HG02571 (cell line): Measurements from ENCODE around the gene CYBRD1.
"Not testable (repeated sequence)": the region's sequence is repeated elsewhere in the genome, so short reads cannot be mapped to it uniquely, and the experiment has no call there.

ENCODE experiments used
- ATAC-seq: cut with Tn5 transposase; IDR thresholded peaks from one replicate; pipeline ENCODE4 v1.9.1; 2021; ENCODE audit warnings: mild to moderate bottlenecking, moderate library complexity; ENCODE audit not compliant: unreplicated experiment

CYBRD1 gene, protein sequence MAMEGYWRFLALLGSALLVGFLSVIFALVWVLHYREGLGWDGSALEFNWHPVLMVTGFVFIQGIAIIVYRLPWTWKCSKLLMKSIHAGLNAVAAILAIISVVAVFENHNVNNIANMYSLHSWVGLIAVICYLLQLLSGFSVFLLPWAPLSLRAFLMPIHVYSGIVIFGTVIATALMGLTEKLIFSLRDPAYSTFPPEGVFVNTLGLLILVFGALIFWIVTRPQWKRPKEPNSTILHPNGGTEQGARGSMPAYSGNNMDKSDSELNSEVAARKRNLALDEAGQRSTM

DNA sequence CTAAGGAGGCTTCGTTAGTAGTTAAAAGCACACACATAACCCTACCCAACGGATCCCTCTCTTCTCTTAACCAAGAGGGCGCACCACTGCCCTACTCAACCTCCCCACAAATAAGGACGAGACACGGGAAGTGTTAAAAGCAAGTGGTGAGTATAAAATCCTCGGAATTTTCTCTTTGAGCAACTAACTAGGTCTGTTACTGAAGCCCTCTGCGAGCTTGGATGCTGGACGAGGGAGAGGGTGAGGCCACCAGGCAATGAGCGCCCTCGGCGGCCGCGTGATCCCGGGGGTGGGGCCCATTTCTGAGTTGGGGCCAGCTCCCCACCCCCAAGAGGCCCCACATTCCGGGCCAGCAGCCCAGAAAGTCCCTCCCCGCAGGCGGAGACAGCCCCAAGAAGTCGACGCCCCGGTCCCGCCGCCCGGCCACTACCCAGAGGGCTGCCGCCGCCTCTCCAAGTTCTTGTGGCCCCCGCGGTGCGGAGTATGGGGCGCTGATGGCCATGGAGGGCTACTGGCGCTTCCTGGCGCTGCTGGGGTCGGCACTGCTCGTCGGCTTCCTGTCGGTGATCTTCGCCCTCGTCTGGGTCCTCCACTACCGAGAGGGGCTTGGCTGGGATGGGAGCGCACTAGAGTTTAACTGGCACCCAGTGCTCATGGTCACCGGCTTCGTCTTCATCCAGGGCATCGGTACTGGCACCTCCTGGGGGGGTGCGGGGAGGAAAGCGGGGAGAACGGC, at the start of gene CYBRD1:
Gene CYBRD1, plus strand, starts transcription at position 423 of the 736 bp plus-strand sequence. Its CDS starts 72 bp downstream, at position 495.
- ATAC-seq: peak; percentile 51

DNA sequence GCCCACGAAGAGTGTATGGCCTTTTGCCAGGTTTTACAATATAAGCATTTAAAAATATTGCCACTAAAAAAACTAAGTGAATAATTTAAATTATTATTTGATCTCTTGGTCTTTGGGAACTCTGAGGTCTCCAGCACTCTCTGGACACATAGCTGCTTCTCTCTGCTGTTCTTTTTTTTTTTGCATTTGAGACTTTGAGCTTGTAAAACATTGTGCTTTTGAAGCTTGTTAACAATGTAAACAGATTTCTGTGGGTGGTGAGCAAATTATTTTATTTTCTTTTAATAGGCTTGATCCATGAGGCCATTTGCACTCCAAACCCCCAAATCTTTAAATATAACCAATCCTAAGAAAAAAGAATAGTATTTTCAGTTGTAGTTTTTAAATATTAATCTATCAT, 46.3 kb upstream of the CYBRD1 start:
- ATAC-seq: no peak

DNA sequence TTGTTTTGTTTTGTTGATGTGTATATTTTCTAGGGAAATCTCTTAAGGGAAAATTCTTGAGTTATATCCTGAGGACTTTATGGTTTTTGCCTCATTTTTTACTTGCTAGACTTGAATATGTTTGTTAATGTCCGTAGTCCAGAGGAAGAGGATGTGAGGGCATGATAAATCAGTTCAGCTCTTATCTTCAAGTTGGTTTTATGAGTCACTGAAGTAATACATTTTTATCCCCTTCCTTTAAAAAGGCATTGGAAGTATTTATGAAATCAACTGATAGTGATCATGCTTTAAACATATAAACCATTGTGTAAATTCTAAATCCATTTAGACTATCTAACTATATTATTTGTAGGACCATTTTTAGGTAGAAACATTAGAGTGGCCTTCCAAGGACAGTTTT, 43.9 kb upstream of the CYBRD1 start:
- ATAC-seq: no peak

DNA sequence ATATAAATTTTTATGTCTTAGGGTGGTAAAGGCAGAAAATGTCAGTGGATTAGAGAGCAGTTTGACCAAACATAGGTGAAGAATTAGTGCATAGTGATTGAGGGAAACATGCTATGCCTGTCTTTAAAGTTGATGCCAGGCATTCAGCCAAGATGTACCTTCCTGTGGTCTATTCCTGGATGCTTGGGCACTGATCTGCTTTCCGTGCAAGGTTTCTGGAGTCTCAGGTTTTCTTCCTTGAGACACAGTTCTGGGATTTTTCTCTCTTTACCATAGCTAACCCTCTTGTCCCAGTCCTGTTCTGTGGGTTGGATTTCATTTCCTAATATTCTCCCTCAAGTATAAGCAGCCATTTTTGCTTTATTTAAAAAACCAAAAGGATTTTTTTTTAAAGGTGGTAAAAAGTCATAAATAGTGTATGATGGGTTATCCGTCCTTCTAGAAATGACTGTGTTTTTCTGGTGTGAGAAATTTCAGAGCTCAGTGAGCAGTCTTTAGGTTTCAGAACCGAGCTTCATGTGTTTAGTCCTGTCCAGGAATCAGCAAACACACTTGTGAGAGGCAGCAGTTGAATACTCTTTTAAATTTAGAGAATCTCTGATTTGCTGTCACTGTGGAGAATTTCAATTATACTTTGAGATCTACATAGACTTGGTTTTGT, 43.0 kb upstream of the CYBRD1 start:
- ATAC-seq: no peak

DNA sequence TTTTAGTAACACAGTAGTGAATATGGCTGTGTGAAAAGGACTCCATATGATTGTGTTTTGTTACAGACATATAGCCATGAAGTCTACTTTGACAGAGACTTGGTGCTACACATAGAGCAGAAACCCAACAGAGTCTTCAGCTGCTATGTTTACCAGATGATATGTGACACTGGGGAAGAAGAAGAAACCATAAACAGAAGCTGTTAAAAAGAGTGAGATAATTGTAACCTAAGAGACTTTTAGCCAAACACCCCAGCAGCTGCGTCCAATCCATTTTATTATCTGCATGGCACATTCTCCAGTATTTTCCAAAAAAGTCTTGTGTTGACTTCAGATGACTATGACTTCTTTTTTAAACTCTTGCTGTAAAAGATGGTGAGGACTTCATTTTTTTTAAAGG, 41.4 kb upstream of the CYBRD1 start:
- ATAC-seq: no peak

DNA sequence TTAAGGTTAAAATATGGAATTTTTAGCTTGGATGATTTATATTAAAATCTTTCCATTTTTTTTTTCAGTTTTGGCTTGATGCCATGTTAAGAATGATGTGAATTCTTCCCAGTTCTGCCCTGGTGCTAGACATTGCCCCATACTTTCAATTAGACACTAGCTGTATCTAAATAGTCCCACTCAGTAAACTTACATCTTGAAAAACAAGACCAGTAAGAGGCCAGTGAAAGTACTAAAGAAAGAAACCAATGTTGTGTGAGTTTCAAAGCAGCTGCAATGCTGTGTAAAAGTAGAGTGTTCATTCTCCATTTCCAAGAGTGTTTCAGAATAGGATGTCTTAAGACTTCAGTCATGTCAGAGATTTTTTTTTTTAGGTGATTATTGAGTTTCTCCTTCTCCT, 40.0 kb upstream of the CYBRD1 start:
- ATAC-seq: no peak

DNA sequence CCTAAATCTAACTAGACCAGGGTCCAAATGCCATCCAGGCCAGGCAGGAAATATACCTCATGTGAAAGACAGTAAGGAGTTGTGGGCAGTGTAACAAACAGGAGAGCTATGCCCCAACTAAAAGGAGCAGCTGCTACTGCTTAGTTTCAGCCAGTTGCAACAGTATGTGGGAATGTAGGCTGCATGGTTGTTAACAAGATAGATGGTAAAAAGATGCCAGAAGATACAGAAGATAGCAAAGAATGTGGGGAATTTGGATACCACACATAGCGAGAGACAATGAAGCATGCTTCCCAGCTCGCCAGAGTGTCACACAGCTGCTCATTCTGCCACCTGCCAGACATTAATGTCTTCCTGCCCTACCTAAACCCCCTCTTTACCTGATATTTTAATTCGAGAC, 39.4 kb upstream of the CYBRD1 start:
- ATAC-seq: no peak

DNA sequence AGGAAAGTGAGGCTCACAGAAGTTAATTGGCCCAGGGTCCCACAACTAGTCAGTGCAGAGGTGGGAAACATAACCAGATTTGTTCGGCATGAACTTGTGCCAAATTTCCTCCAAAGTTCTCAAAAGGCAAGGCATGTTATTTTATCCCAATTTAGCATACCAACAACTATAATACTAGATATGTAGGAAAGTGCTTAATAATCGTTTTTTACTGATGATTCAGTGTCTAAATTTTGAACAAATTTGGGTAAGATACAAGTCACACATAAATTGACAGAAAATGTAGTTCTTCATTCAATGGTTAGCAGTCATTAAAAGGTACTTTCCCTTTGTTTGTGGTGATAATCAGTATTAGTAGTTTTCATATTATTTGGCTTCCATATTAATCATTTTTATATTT, 38.5 kb upstream of the CYBRD1 start:
- no peak for ATAC-seq

DNA sequence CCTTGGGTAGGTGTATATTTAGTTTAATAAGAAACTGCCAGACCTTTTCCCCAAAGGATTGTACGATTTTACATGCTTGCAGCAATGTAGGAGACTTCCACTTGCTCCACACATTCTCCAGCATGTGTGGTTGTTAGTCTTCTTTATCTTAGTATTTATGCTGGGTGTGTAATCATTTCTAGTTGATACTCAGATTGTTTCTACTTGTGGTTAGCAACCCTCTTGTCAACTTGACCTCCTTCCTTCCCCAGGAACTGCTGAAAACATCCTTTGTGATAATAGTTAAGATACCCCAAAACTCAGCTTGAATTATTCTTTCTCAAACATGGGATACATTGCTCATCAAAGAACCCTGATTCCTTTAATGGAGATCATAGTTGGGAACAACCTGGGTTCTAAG, 37.2 kb upstream of the CYBRD1 start:
- no peak for ATAC-seq

DNA sequence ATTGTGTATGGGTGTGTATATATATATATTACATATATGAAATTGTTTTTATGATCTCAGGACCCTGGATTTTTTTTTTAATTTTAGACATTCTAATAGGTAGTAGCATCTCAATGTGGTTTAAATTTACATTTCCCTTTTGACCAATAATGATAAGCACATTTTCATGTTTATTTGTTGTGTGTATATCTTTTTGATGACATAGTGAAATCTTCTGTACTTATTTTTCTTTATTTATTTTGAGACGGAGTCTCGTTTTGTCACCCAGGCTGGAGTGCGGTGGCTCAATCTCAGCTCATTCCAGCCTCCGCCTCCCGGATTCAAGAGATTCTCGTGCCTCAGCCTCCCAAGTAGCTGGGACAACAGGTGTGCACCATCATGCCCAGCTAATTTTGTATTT, 35.1 kb upstream of the CYBRD1 start:
- ATAC-seq: no peak

DNA sequence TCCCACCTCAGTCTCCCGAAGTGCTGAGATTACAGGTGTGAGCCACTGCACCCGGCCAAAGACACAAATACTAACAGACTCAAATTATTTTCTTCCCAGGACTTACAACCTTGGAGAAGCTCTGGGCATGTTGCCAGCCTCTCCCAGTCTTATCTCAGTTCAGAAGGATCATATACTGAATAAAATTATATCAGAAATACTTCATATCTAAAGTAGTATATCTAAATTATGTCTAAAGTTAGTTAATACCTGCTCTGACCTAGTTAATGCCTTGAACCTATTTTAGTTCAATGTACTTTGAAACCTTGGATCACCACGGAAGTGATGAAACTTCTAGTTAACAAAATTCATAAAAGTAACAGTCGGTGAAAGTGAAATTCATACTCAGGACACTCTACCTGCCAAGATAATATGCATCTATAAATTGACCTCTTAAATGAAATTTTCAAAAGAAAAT, 34.4 kb upstream of the CYBRD1 start:
- no peak for ATAC-seq

DNA sequence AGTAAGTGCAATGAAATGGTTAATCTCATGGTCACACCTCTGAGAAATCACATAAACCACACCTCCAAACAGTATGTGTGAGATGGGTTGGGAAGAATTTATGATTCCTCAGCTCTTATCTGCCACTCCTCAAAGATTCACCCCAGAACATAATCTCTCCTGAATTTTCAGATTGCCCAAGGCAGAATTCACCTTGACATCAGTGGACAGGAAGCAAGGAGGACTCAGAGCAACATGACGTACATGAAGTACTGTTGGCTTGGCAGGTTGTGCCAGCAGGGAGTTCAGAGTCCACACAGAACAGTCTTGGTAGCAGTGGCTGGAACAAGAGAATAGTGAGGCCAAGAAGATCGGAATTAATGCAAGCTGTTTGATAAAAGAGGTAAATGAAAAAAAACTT, 31.7 kb upstream of the CYBRD1 start:
- ATAC-seq: no peak

DNA sequence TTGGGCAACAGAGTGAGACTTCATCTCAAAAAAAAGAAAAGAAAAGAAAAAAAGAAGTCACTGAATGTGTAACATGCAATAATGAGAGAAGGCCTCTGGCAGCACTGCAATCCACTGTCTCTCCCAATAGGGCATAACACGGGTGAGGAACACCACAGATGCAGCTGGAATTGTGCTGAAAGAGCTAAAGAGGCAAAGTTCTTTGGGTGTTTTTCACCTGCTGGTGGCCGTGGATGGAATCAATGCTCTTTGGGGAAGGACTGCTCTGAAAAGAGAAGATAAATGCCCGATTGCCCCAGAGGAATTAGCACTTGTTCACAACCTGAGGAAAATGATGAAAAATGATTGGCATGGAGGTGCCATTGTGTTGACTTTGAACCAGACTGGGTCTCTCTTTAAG, 31.0 kb upstream of the CYBRD1 start:
- no peak for ATAC-seq

DNA sequence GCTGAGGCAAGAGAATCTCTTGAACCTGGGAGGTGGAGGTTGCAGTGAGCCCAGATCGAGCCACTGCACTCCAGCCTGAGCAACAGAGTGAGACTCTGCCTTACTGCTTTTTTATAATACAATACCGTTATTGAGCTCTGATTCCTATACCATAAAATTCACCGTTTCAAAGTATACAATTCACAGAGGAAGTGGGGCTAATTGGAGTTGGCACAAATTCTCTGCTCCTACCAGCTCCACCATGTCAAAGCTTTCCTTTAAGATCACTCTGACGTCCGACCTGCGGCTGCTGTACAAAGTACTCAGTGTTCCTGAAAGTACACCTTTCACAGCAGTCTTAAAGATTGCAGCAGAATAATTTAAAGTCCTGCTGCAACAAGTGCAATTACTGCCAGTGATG, 29.6 kb upstream of the CYBRD1 start:
- ATAC-seq: no peak

DNA sequence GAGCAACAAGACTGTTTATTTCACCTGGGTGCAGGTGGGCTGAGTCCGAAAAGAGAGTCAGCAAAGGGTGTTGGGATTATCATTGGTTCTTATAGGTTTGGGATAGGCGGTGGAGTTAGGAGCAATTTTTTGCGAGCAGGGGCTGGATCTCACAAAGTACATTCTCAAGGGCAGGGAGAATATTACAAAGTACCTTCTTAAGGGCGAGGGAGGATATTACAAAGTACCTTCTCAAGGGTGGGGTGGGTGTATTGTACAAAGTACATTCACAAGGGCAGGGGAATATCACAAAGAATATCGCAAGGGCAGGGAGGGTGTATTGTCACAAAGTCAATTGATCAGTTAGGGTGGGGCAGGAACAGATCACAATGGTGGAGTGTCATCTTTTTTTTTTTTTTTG, 24.6 kb upstream of the CYBRD1 start:
- not testable (repeated sequence) for ATAC-seq

DNA sequence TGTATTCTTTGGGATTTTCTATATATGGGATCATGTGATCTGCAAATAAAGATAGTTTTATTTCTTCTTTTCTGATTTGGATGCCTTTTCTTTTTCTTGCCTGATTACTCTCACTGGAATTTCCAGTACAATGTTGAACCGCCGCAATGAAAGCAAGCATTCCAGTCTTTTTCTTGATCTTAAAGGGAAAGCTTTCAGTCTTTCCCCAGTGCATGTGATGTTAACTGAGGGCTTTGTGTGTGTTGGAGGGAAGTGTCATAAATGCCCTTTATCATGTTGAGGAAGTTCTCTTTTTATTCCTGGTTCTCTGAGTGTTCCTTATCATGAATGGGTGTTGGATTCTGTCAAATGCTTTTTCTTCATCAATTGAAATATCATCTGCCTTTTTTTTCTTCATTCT, 16.9 kb upstream of the CYBRD1 start:
- ATAC-seq: no peak

DNA sequence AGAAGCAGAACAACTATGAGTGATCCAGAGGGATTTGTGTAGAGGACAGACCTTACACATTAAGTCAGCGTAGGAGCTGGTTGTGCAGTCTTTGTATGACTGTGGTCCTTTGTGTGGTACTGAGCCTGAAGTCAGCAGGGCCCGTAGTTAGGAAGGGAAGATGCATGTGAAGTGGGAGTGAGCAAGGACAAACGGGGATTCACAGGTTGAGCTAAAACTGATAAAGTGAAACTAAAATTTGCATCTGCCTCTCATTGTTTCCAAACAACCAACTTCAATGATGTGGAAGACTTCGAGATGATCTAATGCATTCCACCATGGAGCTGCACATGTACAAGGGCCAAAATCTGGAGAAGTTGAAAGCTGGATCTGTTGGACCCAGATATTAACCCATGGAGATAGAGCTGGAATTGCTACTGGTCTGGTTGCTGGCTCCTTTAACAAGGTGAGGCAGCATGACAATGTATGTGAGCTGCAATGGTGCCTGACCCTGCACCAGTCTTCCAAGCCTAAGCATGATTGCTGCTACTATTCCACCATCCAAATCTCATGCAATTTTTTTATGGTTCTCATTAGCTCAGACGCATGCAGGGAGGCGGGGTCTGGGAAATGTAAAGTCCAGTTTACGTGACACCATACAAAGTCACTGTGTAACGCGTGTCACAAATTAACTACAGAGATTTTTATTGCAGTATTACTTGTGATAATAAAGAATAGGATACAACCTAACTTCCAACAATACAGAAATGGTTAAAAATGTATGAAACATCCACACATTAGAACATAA, 12.1 kb upstream of the CYBRD1 start:
- peak; percentile 71 for ATAC-seq

DNA sequence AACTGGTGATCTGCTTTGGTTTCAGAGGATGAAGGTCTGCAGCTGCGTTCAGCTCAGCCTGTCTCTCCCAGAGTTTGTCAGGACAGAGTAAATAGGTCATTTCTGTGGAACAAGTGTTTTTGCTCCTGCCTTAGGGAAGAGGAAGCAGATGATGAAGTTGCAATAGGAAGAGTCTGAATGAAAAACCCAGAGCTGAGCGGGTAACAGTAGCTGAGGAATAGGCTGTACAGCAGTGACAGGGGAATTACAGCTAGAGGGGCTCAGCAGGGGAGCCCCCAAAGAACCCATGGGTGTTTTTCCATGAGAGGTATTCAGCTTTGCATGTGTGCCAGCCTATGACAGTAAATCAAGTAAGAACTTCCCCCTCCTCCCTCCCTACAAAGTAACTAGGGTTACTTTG, 10.3 kb upstream of the CYBRD1 start:
- ATAC-seq: no peak

DNA sequence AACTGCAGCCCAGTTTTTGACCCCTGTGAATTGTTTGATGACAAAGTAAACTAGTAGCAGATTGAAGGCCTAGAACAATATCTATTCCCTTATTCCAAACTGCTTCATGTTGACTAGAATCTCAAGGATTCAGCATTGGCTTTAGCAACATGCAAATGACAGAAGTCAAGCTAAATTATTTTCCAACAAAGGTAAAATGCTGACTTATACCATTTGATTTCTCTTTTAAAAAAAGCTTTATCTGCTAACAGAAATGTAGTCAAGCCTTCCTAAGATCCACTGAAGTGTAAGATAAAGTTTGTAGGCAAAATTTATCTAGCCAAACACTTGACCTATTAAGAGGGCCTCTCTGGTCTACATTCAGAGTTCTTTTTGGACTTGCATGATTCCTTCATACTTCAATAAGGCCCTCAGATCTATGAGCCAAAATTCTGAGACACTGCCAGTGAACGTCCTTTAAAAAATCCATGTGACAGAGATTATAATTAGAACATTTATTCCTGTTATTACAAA, 9.5 kb upstream of the CYBRD1 start:
- no peak for ATAC-seq

DNA sequence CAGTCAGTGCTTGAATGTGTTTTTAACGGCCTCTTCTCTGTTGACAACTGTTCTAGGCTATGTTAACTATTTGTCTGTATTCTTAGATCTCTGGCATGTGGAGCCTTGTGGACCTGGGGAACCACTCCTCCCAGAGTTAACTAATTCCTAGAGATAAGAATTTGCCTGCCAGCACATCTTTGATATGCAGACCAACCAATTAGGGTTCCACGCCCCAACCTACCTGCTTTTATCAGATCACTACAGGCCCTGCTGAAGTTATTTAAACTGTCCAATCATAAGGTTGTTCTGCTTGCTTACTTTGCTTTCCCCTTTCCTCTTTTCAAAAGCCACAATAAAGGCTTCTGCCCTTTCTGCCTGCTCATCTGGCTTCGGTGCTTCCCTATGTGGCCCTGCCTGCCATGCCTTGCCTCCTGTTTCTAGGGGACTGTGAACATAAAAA, 8.5 kb upstream of the CYBRD1 start:
- no peak for ATAC-seq
